Measurements from ENCODE around the gene ZNF469. TPM values are rescaled to one million over a fixed set of nuclear protein-coding genes. Genes with fewer than 3 reads are reported as not detected.

Gene ZNF469
- polyA plus RNA-seq, 3 donors from 2014 or later, result 0.11 to 0.65 TPM; not detected in 1

DNA sequence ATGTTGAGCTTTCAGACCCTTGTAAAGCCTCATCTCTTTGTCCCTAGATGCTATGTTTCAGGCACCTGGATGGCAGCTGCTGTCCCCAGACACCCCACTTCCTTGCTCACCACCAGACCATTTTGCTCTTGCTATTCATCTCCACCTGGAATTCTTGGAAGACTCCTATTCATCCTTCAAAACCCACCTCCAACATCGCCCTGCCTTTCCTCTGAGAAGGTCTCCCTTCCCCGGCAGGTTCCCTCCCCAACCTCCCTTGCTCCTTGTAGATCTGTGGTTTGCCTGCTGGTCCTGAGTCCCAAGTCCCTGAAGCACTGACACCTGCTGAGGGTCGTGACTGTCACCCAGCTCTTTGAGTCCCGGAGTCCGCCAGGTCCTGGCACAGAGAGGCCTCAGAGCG lies 9.9 kb downstream of the ZNF469 start:
- H3K4me1 Mint-ChIP-seq, result no peaks in the 10 kb centered on the region
- no peak for DNase-seq
- H3K36me3 Mint-ChIP-seq, result no peaks in the 10 kb centered on the region
- peaks cover 0 to 4% (median 4%) of the 10 kb centered on the region in 3 donors for H3K27me3 Mint-ChIP-seq (ENCODE audit: low read depth in 3 of 3)
- no peaks in the 10 kb centered on the region for H3K9me3 Mint-ChIP-seq
- H3K27ac Mint-ChIP-seq, result no peak overlapping the region
- no peak overlapping the region for H3K4me3 Mint-ChIP-seq

DNA sequence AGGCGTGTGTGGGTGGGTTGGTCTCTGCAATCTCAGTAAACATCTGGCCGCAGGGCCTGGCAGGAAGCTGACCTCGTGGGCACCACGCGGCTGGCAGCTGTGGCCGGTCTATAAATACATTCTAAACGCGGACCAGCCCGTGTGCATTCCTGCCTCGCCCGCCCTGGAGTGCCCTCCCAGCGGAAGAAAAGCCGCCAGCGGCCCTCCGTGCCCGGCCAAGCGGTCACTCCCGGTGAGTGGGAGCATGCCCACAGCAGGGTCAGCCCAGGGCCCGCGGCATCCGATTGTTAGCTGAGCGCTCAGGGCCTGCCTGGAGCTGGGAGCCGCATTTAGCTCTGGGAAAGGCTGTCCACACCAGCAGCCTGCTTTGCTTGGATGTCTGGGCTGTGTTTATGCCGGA lies 10.3 kb downstream of the ZNF469 start:
- Mint-ChIP-seq H3K9me3 (no peaks in the 10 kb centered on the region), H3K36me3 (no peaks in the 10 kb centered on the region), H3K4me1 (peaks cover 0 to under 1% of the 10 kb centered on the region in 2 donors), H3K4me3 (no peak overlapping the region), H3K27me3 (ENCODE audit: low read depth in 3 of 3) (peaks cover 0 to 4% (median 4%) of the 10 kb centered on the region in 3 donors), H3K27ac (no peak overlapping the region)
- no peak for DNase-seq

DNA sequence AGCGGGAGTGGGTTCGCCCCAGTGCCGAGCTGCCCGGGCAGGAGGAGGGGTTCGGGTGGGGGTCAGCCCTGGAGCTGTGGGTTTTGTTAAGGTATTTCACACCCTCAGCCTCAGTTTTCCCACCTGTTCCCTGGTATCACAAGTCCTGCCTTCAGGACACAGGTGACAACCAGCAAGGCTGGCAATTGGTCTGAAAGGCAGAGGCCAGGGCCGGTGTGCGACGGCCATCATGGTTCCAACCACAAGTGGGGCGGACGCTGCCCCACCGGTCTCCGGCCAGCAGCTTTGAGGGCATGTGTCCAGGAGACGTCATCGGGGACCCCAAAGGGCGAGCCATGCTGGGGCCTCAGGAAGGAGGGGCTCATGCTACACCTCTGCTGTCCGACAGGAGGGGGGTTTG lies 10.8 kb downstream of the ZNF469 start:
- DNase-seq, result no peak
- Mint-ChIP-seq H3K9me3 (no peaks in the 10 kb centered on the region), H3K4me1 (peaks cover 4 to 6% of the 10 kb centered on the region in 2 donors), H3K4me3 (no peak overlapping the region), H3K27ac (no peak overlapping the region), H3K27me3 (ENCODE audit: low read depth in 3 of 3) (peaks cover 0 to 5% (median 4%) of the 10 kb centered on the region in 3 donors), H3K36me3 (peaks cover 0 to 1% (median 0%) of the 10 kb centered on the region in 3 donors)

DNA sequence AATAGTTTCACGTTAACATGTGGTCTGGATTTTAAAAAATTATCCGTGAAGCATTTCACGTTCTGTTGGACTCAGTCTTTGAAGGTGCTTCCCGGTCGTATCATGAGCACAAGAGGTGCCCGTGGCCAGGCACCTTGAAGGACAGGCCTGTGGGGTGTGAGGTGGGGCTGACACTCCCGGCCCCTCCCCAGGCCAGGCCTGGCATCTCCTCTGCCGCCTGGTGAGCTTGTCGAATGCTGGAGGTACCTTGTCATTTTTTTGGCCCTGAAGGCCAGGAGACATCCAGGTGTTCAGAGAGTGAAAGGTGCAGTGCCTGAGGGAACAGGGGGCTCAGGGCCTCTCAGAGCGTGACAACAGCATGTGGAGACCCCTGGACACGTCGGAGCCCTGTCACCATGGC lies 11.7 kb downstream of the ZNF469 start:
- peaks cover 0 to 5% (median 4%) of the 10 kb centered on the region in 3 donors for H3K27me3 Mint-ChIP-seq (ENCODE audit: low read depth in 3 of 3)
- DNase-seq, result no peak
- H3K4me1 Mint-ChIP-seq, result peaks cover 12 to 14% of the 10 kb centered on the region in 2 donors
- no peaks in the 10 kb centered on the region for H3K9me3 Mint-ChIP-seq
- no peak overlapping the region for H3K4me3 Mint-ChIP-seq
- peaks cover 0 to 3% (median 0%) of the 10 kb centered on the region in 3 donors for H3K36me3 Mint-ChIP-seq
- H3K27ac Mint-ChIP-seq, result no peak overlapping the region

DNA sequence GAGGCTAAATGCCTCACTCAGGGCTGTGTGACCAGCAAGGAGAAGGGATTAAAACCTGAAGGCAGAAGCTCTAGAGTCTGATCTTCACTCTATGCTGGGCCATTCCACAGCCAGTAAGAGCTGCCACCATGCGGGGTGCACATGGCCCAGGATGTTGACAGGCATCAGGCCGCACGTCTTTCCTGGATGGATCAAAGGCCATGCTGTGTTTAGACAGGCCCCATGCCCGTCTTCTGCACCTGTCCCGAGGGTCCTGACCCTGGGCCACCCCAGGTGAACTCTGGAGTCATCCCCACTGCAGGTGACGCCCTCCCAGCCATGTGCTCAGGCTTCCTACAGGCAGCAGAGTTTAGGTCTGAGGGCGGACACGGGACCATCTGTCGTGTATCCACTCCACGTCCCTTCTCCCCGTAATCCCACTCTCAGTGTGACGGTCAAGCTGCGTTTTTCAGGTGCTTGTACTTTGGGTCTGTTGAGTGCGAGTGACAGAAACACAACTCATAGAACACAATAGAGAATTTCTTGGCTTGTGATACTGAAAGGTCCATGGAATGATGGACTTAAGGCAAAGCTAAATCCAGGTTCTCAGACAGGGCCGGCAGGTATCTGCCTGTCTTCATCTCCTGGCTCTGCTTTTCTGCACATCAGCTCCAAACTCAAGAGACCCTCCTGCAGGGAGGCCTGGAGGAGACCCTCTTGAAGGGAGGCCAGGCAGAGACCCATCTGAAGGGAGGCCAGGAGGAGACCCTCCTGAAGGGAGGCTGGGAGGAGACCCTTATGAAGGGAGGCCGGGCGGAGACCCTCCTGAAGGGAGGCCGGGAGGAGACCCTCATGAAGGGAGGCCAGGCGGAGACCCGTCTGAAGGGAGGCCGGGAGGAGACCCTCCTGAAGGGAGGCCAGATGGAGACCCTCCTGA lies 13.2 kb downstream of the ZNF469 start:
- peaks cover 0 to 3% (median 0%) of the 10 kb centered on the region in 3 donors for H3K36me3 Mint-ChIP-seq
- H3K9me3 Mint-ChIP-seq, result no peaks in the 10 kb centered on the region
- H3K27me3 Mint-ChIP-seq (ENCODE audit: low read depth in 3 of 3), result peaks cover 0 to 5% (median 4%) of the 10 kb centered on the region in 3 donors
- H3K4me3 Mint-ChIP-seq, result no peak overlapping the region
- no peak overlapping the region for H3K27ac Mint-ChIP-seq
- peaks cover 12 to 14% of the 10 kb centered on the region in 2 donors for H3K4me1 Mint-ChIP-seq
- DNase-seq, result no peak

DNA sequence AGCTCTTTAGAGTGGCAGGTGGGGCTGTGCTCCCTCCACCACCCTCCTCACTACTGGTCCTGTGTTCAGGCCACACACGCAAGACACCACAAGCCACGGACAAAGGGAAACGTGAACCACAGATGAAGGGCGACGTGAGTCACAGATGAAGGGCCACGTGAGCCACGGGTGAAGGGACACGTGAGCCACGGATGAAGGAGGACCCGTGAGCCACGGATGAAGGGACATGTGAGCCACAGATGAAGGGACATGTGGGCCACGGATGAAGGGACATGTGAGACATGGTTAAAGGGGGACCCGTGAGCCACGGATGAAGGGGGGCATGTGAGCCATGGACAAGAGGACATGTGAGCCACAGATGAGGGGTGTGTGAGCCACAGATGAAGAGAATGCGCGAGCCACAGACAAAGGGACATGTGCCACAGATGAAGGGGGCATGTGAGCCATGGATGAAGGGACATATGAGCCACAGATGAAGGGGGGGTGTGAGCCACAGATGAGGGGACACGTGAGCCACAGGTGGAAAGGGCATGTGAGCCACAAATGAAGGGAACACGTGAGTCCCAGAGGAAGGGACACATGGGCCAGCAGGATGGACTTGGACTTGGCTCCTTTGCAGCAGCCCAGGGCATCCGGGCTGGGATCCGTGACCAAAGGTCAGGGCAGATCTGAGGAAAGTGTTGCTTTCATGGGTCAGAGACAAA lies 15.6 kb downstream of the ZNF469 start:
- Mint-ChIP-seq H3K27ac (peak overlapping the region in 2 of 6 donors; percentile 5 to 20), H3K4me3 (peak overlapping the region in 1 of 5 donors; percentile 15), H3K9me3 (no peaks in the 10 kb centered on the region), H3K4me1 (peaks cover 12 to 14% of the 10 kb centered on the region in 2 donors), H3K27me3 (ENCODE audit: low read depth in 3 of 3) (peaks cover 2 to 5% (median 5%) of the 10 kb centered on the region in 3 donors), H3K36me3 (peaks cover 0 to 3% (median 0%) of the 10 kb centered on the region in 3 donors)
- DNase-seq, result no peak

- Mint-ChIP-seq H3K4me1 (peaks cover 12 to 14% of the 10 kb centered on the region in 2 donors), H3K4me3 (peak overlapping the region in 1 of 5 donors; percentile 15), H3K27me3 (ENCODE audit: low read depth in 3 of 3) (peaks cover 2 to 6% (median 3%) of the 10 kb centered on the region in 3 donors), H3K27ac (peak overlapping the region in 1 of 6 donors; percentile 20), H3K9me3 (no peaks in the 10 kb centered on the region), H3K36me3 (peaks cover 0 to 3% (median 0%) of the 10 kb centered on the region in 3 donors)
- peak in 1 of 3 donors; percentile 19 for DNase-seq
Observed at GRCh38 chr16:88398874-88399178, 16.1 kb downstream of the ZNF469 start.

- Mint-ChIP-seq H3K27me3 (ENCODE audit: low read depth in 3 of 3) (peaks cover 1 to 10% (median 3%) of the 10 kb centered on the region in 3 donors), H3K27ac (no peak overlapping the region), H3K36me3 (peaks cover 0 to 3% (median 0%) of the 10 kb centered on the region in 3 donors), H3K9me3 (no peaks in the 10 kb centered on the region), H3K4me3 (no peak overlapping the region), H3K4me1 (peaks cover 12 to 14% of the 10 kb centered on the region in 2 donors)
- no peak for DNase-seq
Observed at GRCh38 chr16:88400186-88400585, 17.4 kb downstream of the ZNF469 start.

- Mint-ChIP-seq H3K4me1 (peaks cover 12 to 14% of the 10 kb centered on the region in 2 donors), H3K27me3 (ENCODE audit: low read depth in 3 of 3) (peaks cover 1 to 10% (median 3%) of the 10 kb centered on the region in 3 donors), H3K27ac (no peak overlapping the region), H3K9me3 (no peaks in the 10 kb centered on the region), H3K36me3 (peaks cover 0 to 3% (median 0%) of the 10 kb centered on the region in 3 donors), H3K4me3 (no peak overlapping the region)
- no peak for DNase-seq
Observed at GRCh38 chr16:88401604-88402246, 19.0 kb downstream of the ZNF469 start.

- peaks cover 0 to 3% (median 0%) of the 10 kb centered on the region in 3 donors for H3K36me3 Mint-ChIP-seq
- no peak for DNase-seq
- no peak overlapping the region for H3K4me3 Mint-ChIP-seq
- no peaks in the 10 kb centered on the region for H3K9me3 Mint-ChIP-seq
- H3K4me1 Mint-ChIP-seq, result peaks cover 13 to 16% of the 10 kb centered on the region in 2 donors
- H3K27ac Mint-ChIP-seq, result no peak overlapping the region
- peaks cover 1 to 10% (median 3%) of the 10 kb centered on the region in 3 donors for H3K27me3 Mint-ChIP-seq (ENCODE audit: low read depth in 3 of 3)
Observed at GRCh38 chr16:88402551-88403240, 19.9 kb downstream of the ZNF469 start.

DNA sequence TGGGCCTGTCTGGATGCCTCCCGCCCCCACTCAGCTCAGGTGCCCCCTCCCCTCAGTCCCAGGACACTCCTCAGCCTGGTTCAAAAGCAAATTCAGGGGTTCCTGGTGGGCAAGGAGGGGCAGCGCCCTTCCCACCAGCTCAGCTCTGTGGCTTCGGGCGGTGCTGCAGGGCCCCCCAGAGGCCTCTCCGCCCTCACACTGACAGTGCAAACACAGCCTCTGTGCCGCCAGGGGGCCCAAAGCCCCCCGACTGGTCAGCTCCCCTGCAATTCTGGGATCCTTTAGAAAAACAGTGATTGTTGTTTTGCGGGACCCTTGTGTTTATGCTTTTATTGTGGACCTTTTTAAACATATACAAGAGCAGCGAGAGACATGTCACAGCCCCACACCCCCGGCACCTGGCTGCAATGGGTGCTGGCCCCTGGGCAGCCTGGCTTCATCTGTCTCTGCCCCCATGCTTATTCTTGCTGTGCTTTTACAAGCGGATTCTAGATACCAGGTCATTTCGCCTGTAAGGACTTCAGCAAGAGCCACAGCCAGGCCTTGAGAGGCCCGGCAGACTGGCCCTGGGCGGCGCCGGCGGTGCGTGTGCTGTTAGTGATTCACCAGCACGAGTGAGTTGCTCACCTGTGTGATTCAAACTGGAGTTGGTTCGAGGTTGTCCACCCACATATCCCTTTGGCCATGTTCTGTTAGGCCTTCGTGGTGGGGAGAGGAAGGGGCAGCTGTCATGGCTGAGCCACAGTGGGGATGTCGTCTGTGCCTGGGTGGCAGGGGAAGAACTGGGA lies 21.2 kb downstream of the ZNF469 start:
- no peak for DNase-seq
- Mint-ChIP-seq H3K27me3 (ENCODE audit: low read depth in 3 of 3) (peaks cover 1 to 8% (median 3%) of the 10 kb centered on the region in 3 donors), H3K9me3 (no peaks in the 10 kb centered on the region), H3K27ac (no peak overlapping the region), H3K36me3 (no peaks in the 10 kb centered on the region), H3K4me3 (no peak overlapping the region), H3K4me1 (peaks cover 10 to 12% of the 10 kb centered on the region in 2 donors)

- no peak overlapping the region for H3K4me3 Mint-ChIP-seq
- H3K27me3 Mint-ChIP-seq (ENCODE audit: low read depth in 3 of 3), result peaks cover 1 to 9% (median 3%) of the 10 kb centered on the region in 3 donors
- H3K27ac Mint-ChIP-seq, result no peak overlapping the region
- no peak for DNase-seq
- H3K4me1 Mint-ChIP-seq, result peaks cover 6 to 8% of the 10 kb centered on the region in 2 donors
- H3K9me3 Mint-ChIP-seq, result no peaks in the 10 kb centered on the region
- no peaks in the 10 kb centered on the region for H3K36me3 Mint-ChIP-seq
Observed at GRCh38 chr16:88404769-88405168, 22.0 kb downstream of the ZNF469 start.

All from immature natural killer cell (primary cell).